A549 (cell line): ENCODE results near the gene DOK7. TPM values are rescaled to one million over a fixed set of nuclear protein-coding genes. Genes with fewer than 3 reads are reported as not detected.

Source experiments
- ATAC-seq, 2 experiments: fragments of 200-7000 bp in 1 of 2; fragments of >200 bp in 1 of 2; cut with Nextera tagmentation in 1 of 2; cut with Tn5 transposase in 1 of 2; 3 replicates each; pipeline versions ENCODE4 v1.8.0 to v1.9.1; 2018 to 2020; ENCODE audit warnings: mild to moderate bottlenecking in 1 of 2, moderate library complexity in 1 of 2
- CTCF ChIA-PET: fragments of 300-600 bp; sonication (Branson Sonifier 250); formaldehyde crosslinking; extraction: SDS; loops from one replicate; lab custom pipeline; 2021; ENCODE audit warnings: antibody characterized with exemption, inconsistent platforms; lab: Yijun Ruan, JAX
- POLR2A ChIA-PET: fragments of 350-600 bp; formaldehyde crosslinking; extraction: SDS; loops from one replicate; lab custom pipeline; 2021; ENCODE audit warnings: antibody characterized with exemption, inconsistent platforms; lab: Yijun Ruan, JAX
- DNase-seq, 2 experiments: peaks; one replicate each; pipeline versions ENCODE4 v3.0.0 to v3.0.0-alpha.2; 2011 to 2016; ENCODE audit warnings: low read depth in 1 of 2, low spot score in 1 of 2
- FAIRE-seq: peaks from 2 replicates; lab custom pipeline; 2011; peaks lifted over from hg19 to GRCh38; lab: Jason Lieb, UNC
- H3K27ac ChIP-seq, 2 experiments: fragments of >200 bp; sonication (Bioruptor Twin); formaldehyde crosslinking; 3 replicates each; pipeline ENCODE4 v1.5.1; 2016 to 2017
- H3K4me1 ChIP-seq: fragments of >200 bp; sonication (Bioruptor Twin); formaldehyde crosslinking; 3 replicates; pipeline ENCODE4 v1.6.1; 2016
- H3K4me2 ChIP-seq: fragments of >200 bp; sonication (Bioruptor Twin); formaldehyde crosslinking; 3 replicates; pipeline ENCODE4 v1.6.1; 2016
- H3K4me3 ChIP-seq: fragments of >200 bp; sonication (Bioruptor Twin); formaldehyde crosslinking; 3 replicates; pipeline ENCODE4 v1.5.1; 2016
- H3K9me3 ChIP-seq: fragments of >200 bp; sonication (Bioruptor Twin); formaldehyde crosslinking; 3 replicates; pipeline ENCODE4 v1.6.1; 2016
- CBX2 ChIP-seq: fragments of 200-600 bp; sonication (generic); IDR thresholded peaks from 2 replicates; pipeline ENCODE4 v1.6.1; 2016; ENCODE audit warnings: low read depth, mild to moderate bottlenecking, borderline replicate concordance
- CBX8 ChIP-seq: fragments of 200-600 bp; sonication (generic); IDR thresholded peaks from 2 replicates; pipeline ENCODE4 v1.6.1; 2016
- CHD2 ChIP-seq: fragments of 150-350 bp; IDR thresholded peaks from 2 replicates; pipeline ENCODE4 v1.6.1; 2014; ENCODE audit warnings: low read length; ENCODE audit not compliant: partially characterized antibody
- EHF ChIP-seq: fragments of 250-450 bp; sonication (Bioruptor Pico); IDR thresholded peaks from 2 replicates; pipeline ENCODE4 v1.5.0; 2020; ENCODE audit warnings: mild to moderate bottlenecking
- EHMT2 ChIP-seq: fragments of 200-600 bp; sonication (generic); IDR thresholded peaks from 2 replicates; pipeline ENCODE4 v1.6.1; 2016; ENCODE audit warnings: antibody characterized with exemption, low read depth, mild to moderate bottlenecking, moderate library complexity
- EP300 ChIP-seq, 2 experiments: fragments of >200 bp; sonication (Bioruptor Twin); formaldehyde crosslinking; IDR thresholded peaks; 2 replicates in 1 of 2; 3 replicates in 1 of 2; pipeline ENCODE4 v1.6.1; 2016 to 2017
- ESRRA ChIP-seq: fragments of 150-350 bp; IDR thresholded peaks from 2 replicates; pipeline ENCODE4 v1.6.1; 2014; ENCODE audit warnings: mild to moderate bottlenecking, low read length, borderline replicate concordance
- FOSL2 ChIP-seq, 2 experiments: fragments of 450-650 bp in 1 of 2; fragments of >200 bp in 1 of 2; sonication (Bioruptor Twin) in 1 of 2; formaldehyde crosslinking; IDR thresholded peaks; 2 replicates each; pipeline versions ENCODE4 v1.5.0 to v1.6.1; 2016 to 2020; ENCODE audit warnings: mild to moderate bottlenecking in 1 of 2, moderate library complexity in 1 of 2
- HDAC2 ChIP-seq: fragments of 200-600 bp; sonication (generic); IDR thresholded peaks from 2 replicates; pipeline ENCODE4 v1.6.1; 2016
- HOXB5 ChIP-seq: fragments of 250-450 bp; sonication (Bioruptor Pico); IDR thresholded peaks from 2 replicates; pipeline ENCODE4 v1.5.0; 2020; ENCODE audit warnings: mild to moderate bottlenecking, moderate library complexity
- JUN ChIP-seq, 2 experiments: fragments of >200 bp; sonication (Bioruptor Twin); formaldehyde crosslinking; IDR thresholded peaks; 2 replicates in 1 of 2; 3 replicates in 1 of 2; pipeline ENCODE4 v1.6.1; 2016 to 2017
- JUNB ChIP-seq: fragments of >200 bp; sonication (Bioruptor Twin); formaldehyde crosslinking; IDR thresholded peaks from 2 replicates; pipeline ENCODE4 v1.6.1; 2016
- MAFK ChIP-seq: fragments of 450-650 bp; IDR thresholded peaks from 2 replicates; pipeline ENCODE4 v1.6.1; 2014; ENCODE audit not compliant: partially characterized antibody
- PHF8 ChIP-seq: fragments of 200-600 bp; sonication (generic); IDR thresholded peaks from 2 replicates; pipeline ENCODE4 v1.6.1; 2016; ENCODE audit warnings: low read depth, mild to moderate bottlenecking, antibody characterized with exemption, moderate library complexity, borderline replicate concordance
- POLR2A ChIP-seq: IDR thresholded peaks from 2 replicates; pipeline ENCODE4 v1.6.1; 2012; ENCODE audit warnings: mild to moderate bottlenecking, low read length
- RAD21 ChIP-seq, 2 experiments: fragments of >200 bp in 1 of 2; sonication (Bioruptor Twin) in 1 of 2; formaldehyde crosslinking in 1 of 2; IDR thresholded peaks in 1 of 2; conservative IDR thresholded peaks in 1 of 2; 2 replicates in 1 of 2; 3 replicates in 1 of 2; pipeline ENCODE4 v1.6.1; 2012 to 2018; ENCODE audit warnings: inconsistent platforms in 1 of 2
- RARB ChIP-seq: fragments of 250-450 bp; sonication (Bioruptor Pico); IDR thresholded peaks from 2 replicates; pipeline ENCODE4 v1.8.0; 2021; ENCODE audit warnings: mild to moderate bottlenecking, moderate library complexity
- ZC3H11A ChIP-seq: fragments of 450-650 bp; IDR thresholded peaks from 2 replicates; pipeline ENCODE4 v1.6.1; 2014; ENCODE audit warnings: antibody characterized with exemption, mild to moderate bottlenecking
- ZNF302 ChIP-seq: fragments of 250-450 bp; sonication (Bioruptor Pico); IDR thresholded peaks from 2 replicates; pipeline ENCODE4 v1.9.0; 2021; ENCODE audit warnings: inconsistent platforms, mild to moderate bottlenecking, moderate library complexity
- ZSCAN20 ChIP-seq: fragments of 250-450 bp; sonication (Bioruptor Pico); IDR thresholded peaks from 2 replicates; pipeline ENCODE4 v1.8.0; 2022; ENCODE audit warnings: mild to moderate bottlenecking, moderate library complexity
- WGBS: methylation state at CpG from one replicate; pipeline ENCODE4 v1.1.6; 2017; ENCODE audit errors: missing lambda C conversion rate; 5-methylcytosine and 5-hydroxymethylcytosine counted together
- polyA plus RNA-seq, 4 experiments: library from polyadenylated mRNA; depleted of rRNA in 3 of 4; stranded (reverse); fragments of >200 nt; fragmentation: RNase III in 1 of 4; extraction: RNeasy Plus Mini Kit Qiagen cat#74134 plus additional on column Dnase treatment in 1 of 4; gene quantifications; 2 replicates in 3 of 4; 3 replicates in 1 of 4; pipeline ENCODE4 v1.2.3, GENCODE V29; 2011 to 2017
- TF ChIP-seq, protein P1 (sequence below): fragments of 150-350 bp; IDR thresholded peaks from 2 replicates; pipeline ENCODE4 v1.6.1; 2014; ENCODE audit warnings: low read depth, mild to moderate bottlenecking, low read length
- TF ChIP-seq, protein P2 (sequence below): IDR thresholded peaks from 2 replicates; pipeline ENCODE4 v1.6.1; 2012
- TF ChIP-seq, protein P3 (sequence below): IDR thresholded peaks from 2 replicates; pipeline ENCODE4 v1.6.1; 2012; ENCODE audit warnings: low read depth, borderline replicate concordance
- TF ChIP-seq, protein P4 (sequence below): fragments of >200 bp; sonication (Bioruptor Twin); formaldehyde crosslinking; IDR thresholded peaks from 2 replicates; pipeline ENCODE4 v1.6.1; 2016
- TF ChIP-seq, protein P5 (sequence below): fragments of 250-450 bp; sonication (Bioruptor Pico); IDR thresholded peaks from 2 replicates; pipeline ENCODE4 v1.5.0; 2020; ENCODE audit warnings: low read depth, mild to moderate bottlenecking, moderate library complexity

DOK7 gene
- polyA plus RNA-seq, 2 of the 4 experiments (the other 2 are of a cell fraction) = 0.17 to 0.21 TPM

DNA sequence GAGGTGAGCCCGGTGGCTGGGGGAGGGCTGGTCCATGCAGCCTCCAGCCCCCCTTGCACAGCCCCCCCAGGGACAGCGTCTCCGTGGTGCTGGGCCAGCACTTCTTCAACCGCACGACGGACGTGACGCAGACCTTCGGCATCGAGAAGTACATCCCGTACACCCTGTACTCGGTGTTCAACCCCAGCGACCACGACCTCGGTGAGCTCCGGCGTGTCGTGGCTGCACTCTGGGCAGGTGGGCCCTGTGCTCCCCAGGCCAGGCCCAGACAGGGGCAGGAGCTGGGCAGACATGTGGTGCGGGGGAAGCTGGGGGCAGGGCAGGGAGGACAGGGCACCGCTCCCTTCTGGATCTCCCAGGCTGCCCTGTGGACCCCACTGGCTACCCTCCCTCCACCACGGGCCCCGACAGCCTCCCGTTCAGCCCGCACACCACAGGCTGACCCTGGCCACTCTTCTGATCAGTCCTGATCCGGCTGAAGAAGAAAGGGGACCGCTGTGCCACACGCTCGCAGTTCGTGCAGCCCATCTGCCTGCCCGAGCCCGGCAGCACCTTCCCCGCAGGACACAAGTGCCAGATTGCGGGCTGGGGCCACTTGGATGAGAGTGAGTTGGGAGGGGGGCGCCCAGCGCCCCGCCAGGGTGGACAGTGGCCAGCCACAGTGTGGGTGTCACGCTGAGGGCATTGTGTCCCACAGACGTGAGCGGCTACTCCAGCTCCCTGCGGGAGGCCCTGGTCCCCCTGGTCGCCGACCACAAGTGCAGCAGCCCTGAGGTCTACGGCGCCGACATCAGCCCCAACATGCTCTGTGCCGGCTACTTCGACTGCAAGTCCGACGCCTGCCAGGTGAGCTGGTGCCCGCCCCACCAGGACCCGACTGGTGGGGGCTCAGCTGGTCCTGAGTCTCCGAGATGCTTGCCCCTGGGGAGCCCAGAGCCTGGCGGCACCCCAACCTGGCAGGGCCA lies 15.4 kb upstream of the DOK7 start:
- Histone ChIP-seq H3K4me3 (no peak overlapping the region), H3K9me3 (no peaks in the 10 kb centered on the region), H3K4me2 (no peak overlapping the region), H3K27ac (no peak overlapping the region), H3K4me1 (no peaks in the 10 kb centered on the region)
- TF ChIP-seq ESRRA (no peak), JUNB (no peak), HOXB5 (CRISPR knock-in tag) (no peak), MAFK (no peak), ZSCAN20 (no peak), EP300 (IDR thresholded peaks at IDR 0.05) (no peak), EHF (no peak), ZC3H11A (no peak), CBX8 (no peak), EHMT2 (no peak), POLR2A (no peak), FOSL2 (IDR thresholded peaks at IDR 0.05) (no peak), FOSL2 (CRISPR knock-in tag; IDR thresholded peaks at IDR 0.05) (no peak), RAD21 (conservative IDR thresholded peaks at IDR 0.05 in 1 of 2, IDR thresholded peaks at IDR 0.05 in 1 of 2) (no peak), JUN (IDR thresholded peaks at IDR 0.05) (no peak), CHD2 (no peak), RARB (CRISPR knock-in tag) (no peak)
- TF ChIP-seq, protein P1, sequence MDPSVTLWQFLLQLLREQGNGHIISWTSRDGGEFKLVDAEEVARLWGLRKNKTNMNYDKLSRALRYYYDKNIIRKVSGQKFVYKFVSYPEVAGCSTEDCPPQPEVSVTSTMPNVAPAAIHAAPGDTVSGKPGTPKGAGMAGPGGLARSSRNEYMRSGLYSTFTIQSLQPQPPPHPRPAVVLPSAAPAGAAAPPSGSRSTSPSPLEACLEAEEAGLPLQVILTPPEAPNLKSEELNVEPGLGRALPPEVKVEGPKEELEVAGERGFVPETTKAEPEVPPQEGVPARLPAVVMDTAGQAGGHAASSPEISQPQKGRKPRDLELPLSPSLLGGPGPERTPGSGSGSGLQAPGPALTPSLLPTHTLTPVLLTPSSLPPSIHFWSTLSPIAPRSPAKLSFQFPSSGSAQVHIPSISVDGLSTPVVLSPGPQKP = no peak
- TF ChIP-seq, protein P2, sequence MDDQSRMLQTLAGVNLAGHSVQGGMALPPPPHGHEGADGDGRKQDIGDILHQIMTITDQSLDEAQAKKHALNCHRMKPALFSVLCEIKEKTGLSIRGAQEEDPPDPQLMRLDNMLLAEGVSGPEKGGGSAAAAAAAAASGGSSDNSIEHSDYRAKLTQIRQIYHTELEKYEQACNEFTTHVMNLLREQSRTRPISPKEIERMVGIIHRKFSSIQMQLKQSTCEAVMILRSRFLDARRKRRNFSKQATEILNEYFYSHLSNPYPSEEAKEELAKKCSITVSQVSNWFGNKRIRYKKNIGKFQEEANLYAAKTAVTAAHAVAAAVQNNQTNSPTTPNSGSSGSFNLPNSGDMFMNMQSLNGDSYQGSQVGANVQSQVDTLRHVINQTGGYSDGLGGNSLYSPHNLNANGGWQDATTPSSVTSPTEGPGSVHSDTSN = no peak
- TF ChIP-seq, protein P3, sequence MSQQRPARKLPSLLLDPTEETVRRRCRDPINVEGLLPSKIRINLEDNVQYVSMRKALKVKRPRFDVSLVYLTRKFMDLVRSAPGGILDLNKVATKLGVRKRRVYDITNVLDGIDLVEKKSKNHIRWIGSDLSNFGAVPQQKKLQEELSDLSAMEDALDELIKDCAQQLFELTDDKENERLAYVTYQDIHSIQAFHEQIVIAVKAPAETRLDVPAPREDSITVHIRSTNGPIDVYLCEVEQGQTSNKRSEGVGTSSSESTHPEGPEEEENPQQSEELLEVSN = no peak
- ChIA-PET POLR2A (no interaction called here), CTCF (interaction anchor here (0.8 to 1.5 kb wide), 3 partner anchors 33 to 255 kb away, joined by 4 to 5 read pairs (median 4); no protein-coding TSS in a partner anchor)
- no peak for ATAC-seq
- DNase-seq = no peak
- FAIRE-seq = no peak
- WGBS = 90% methylated on average over 7 of the region's 53 CpGs

DNA sequence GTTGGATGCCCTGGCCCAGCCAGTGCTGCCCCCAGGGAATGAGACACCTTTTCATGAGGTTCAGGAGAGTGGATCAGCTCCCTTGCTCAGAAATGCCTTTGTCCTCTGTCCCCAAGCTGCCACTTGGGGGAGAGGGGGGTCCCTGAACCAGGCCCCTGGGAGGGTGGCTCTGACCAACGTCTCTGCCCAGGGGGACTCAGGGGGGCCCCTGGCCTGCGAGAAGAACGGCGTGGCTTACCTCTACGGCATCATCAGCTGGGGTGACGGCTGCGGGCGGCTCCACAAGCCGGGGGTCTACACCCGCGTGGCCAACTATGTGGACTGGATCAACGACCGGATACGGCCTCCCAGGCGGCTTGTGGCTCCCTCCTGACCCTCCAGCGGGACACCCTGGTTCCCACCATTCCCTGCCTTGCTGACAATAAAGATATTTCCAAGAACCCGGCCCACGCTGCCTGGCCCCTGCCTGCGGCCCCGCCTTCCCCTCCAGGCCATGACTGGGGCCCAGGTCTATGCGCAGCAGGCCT lies 14.0 kb upstream of the DOK7 start:
- TF ChIP-seq ZNF302 (CRISPR knock-in tag) = no peak
- TF ChIP-seq, protein P4, sequence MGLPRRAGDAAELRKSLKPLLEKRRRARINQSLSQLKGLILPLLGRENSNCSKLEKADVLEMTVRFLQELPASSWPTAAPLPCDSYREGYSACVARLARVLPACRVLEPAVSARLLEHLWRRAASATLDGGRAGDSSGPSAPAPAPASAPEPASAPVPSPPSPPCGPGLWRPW = no peak
- TF ChIP-seq, protein P1 = no peak
- TF ChIP-seq, protein P3 = no peak
- TF ChIP-seq RAD21 (conservative IDR thresholded peaks at IDR 0.05 in 1 of 2, IDR thresholded peaks at IDR 0.05 in 1 of 2) = no peak
- no peak for TF ChIP-seq HDAC2
- TF ChIP-seq HOXB5 (CRISPR knock-in tag) = no peak
- TF ChIP-seq ESRRA = no peak
- TF ChIP-seq, protein P2 = no peak
- TF ChIP-seq, protein P5, sequence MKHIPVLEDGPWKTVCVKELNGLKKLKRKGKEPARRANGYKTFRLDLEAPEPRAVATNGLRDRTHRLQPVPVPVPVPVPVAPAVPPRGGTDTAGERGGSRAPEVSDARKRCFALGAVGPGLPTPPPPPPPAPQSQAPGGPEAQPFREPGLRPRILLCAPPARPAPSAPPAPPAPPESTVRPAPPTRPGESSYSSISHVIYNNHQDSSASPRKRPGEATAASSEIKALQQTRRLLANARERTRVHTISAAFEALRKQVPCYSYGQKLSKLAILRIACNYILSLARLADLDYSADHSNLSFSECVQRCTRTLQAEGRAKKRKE (CRISPR knock-in tag) = no peak
- no peak for TF ChIP-seq PHF8
- no peak for TF ChIP-seq CBX2
- H3K4me1 ChIP-seq = no peaks in the 10 kb centered on the region
- ChIA-PET CTCF (no interaction called here), POLR2A (no interaction called here)
- no peak overlapping the region for H3K4me3 ChIP-seq
- 0 out of 3 replicates have a peak, but pooled peaks cover 1% of the 10 kb centered on the region for H3K9me3 ChIP-seq
- WGBS = 93% methylated on average over 5 of the region's 21 CpGs
- H3K27ac ChIP-seq = no peak overlapping the region
- no peak for DNase-seq
- H3K4me2 ChIP-seq = no peak overlapping the region
- ATAC-seq = no peak
- no peak for FAIRE-seq
